Measurements from ENCODE around the gene SLC6A19.

SLC6A19 gene

DNA sequence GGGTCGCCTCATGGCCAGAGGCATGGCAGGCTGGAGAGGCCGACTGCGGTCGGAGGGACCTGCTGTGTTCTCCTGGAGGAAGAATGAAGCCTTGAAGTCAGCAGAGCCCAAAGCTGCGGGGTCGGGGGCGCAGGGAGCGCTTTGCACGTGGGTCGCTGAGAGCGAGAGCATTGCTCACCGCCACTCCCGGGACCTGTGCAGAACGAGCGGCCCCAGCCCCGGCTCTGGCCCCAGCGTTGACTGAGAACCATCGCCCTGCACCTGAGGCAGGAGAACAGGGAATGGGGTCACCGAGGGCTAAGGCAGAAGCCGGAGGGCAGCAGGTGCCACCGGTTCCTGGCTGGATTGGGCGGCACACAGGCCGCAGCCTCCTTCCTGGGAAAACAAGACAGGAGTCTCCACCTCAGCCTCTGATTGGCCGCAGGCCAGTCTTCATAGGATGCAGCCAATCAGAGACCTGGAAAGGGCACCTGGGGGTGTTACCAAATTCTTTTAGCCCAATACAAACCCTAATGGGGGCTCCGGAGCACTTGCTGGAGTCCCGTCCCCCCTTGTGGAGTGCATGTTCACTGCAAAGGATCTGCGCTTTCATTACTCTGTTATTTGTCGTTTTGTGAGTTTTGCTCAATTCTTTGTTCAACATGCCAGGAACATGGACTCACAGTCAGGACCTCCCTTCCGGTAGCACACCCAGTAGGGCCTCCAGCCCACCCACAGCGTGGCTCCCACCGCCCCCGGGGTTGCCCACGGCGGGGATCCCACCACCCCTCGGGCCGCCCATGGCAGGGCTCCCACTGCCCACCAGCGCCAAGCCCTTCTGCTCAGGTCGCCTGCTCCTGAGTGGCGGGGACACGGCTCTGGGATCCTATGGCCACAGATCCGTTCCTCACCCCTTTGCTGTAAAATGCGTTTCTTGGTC lies 24.7 kb upstream of the SLC6A19 start:
- peak in 4 of 42 donors; percentile 2 to 24 (median 10) for DNase-seq
- intact Hi-C loops (cut with DNase I): no loop called here

DNA sequence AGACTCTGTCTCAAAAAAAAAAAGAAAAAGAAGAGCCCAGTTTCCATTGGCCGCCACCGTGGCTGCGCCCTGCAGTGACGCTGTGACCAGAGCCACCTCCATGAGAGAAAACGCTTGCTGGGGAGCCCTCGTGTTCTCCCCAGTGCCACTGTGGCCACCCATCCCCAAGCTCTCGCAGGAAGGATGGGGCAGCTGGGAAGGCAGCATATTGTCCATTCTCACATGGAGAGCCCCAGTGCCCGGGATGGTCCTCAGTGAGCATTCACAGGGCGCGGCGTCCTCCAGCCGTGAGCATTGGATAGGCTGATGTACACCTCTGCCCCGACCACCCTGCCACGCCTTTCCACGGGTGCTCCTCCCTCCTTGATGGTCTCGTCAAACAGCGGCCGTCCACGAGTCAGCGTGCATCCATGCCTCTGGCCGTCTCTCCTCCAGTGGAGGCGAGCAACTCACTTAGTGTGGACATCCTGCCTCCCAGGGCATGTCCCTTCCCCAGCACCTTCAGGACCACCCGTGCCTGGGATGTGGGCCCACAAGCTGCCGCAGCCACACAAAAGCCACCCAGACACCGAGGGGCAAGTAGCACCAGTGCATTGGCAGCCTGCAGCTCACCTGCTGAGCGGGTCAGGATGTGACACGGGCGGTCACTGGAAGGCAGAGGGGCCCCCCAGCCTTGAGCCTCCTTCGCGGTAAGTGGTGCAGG lies 23.4 kb upstream of the SLC6A19 start:
- intact Hi-C loops (cut with DNase I): no loop called here
- DNase-seq: peak in 4 of 42 donors; percentile 2 to 12 (median 8)

- DNase-seq: peak in 2 of 42 donors; percentile 13 to 18
- intact Hi-C loops (cut with DNase I): no loop called here
Measured at GRCh38 chr5:1178529-1179382, 22.6 kb upstream of the SLC6A19 start.

- DNase-seq: no peak
- intact Hi-C loops (cut with DNase I): no loop called here
Measured at GRCh38 chr5:1179383-1179715, 22.0 kb upstream of the SLC6A19 start.

DNA sequence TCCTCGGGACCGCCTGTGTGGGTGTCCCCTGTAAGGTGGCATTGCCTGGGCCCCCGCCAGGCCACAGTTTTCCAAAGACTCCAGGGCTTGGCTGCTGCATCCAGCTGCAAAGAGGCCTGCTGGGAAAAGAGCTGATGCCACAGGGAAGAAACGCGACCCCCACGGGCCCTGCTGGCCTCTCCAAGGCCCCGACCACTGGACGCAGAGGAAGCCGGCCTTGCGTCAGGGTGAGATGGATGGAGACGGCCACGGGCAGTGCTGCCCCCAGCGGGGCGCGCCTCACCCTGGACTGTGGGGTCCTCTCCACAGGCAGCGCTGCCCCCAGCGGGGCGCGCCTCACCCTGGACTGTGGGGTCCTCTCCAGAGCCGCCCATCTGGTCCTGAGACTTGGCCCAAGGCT lies 21.3 kb upstream of the SLC6A19 start:
- intact Hi-C loops (cut with DNase I): loop anchor here (10.0 kb wide), 1 partner anchor 165 kb away; the partner anchor contains the start of gene CLPTM1L

DNA sequence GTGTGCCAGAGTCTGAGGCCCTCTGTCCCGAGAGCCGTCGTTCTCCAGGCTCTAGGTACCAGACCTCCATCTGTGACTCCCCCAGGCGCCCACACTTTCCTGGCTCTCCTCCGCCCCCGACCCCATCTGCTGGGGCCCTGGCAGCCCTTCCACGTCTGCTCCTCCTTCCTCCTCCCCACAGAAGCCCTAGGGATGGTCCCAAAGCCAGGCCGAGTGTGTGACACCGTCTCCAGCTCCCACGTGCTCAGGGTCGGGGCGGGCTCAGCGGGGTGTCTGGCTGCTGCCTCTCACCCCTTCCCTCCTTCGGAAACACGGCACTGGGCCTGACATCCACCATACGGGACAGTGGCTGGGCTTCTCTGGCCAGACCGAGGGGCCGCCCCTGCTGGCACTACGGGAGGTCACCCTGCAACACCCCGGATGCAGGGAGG lies 20.5 kb upstream of the SLC6A19 start:
- intact Hi-C loops (cut with DNase I): loop anchor here (10.0 kb wide), 1 partner anchor 164 kb away; the partner anchor contains the start of gene CLPTM1L
- DNase-seq: peak in 3 of 42 donors; percentile 6 to 30 (median 13)

More for the DNA sequence above, 21.3 kb upstream of the SLC6A19 start:
- DNase-seq: peak in 1 of 42 donors; percentile 22

DNA sequence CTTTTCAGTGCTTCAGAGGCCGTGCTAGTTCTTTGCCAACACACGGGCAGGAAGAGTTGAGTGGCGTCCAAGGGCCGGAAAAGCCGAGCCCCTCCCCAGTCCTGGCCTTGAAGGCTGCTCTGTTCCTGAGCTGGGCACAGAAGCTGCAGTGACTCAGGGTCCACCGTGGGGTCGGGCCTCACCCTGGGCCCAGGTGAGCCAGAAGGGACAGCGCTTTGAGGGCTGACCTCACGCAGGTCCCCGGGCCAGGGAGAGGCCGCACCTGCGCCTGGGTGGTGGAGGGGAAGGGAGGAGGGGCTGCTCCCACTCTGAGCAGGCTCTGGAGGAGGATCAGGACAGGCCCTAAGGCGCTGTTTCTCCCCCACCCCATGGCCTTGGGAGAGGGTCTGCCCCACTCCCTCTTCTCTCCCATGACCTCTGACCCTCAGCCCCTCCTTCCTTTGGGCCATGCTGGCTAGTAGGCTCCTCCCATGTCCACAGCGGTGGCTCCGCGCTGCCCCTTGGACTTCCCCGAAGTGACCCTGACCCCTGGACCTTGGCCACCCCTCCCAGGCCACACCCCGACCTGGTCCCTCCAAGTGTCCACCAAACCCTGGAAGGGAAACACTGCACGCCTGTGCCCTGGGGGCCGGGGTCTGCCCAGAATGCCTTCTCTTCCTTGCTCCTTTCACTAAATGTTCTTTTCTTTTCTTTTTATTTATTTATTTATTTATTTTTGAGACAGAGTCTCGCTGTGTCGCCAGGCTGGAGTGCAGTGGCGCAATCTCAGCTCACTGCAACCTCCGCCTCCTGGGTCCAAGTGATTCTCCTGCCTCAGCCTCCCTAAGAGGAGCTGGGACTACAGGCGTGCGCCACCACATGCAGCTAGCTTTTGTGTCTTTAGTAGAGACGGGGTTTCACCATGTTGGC lies 19.7 kb upstream of the SLC6A19 start:
- peak in 6 of 42 donors; percentile 9 to 49 (median 19) for DNase-seq
- intact Hi-C loops (cut with DNase I): loop anchor here (10.0 kb wide), 1 partner anchor 163 kb away; the partner anchor contains the start of gene CLPTM1L

DNA sequence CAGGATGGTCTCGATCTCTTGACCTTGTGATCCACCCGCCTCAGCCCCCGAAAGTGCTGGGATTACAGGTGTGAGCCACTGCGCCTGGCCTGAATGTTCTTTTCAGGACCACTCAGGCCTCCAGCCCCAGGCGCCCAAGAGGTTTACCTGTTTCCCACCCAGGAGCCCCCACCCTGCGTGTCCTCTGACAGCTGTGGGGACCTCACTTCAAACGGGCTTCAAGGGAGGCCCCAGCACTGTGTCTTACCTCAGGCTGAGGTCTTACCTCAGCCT lies 19.1 kb upstream of the SLC6A19 start:
- DNase-seq: peak in 3 of 42 donors; percentile 6 to 32 (median 13)
- intact Hi-C loops (cut with DNase I): loop anchor here (10.0 kb wide), 1 partner anchor 163 kb away; the partner anchor contains the start of gene CLPTM1L

GRCh38 chr5:1182633-1183423 lies 18.6 kb upstream of the SLC6A19 start:
- peak; percentile 38 to 90 (median 78) for DNase-seq
- intact Hi-C loops (cut with DNase I): loop anchor here (10.0 kb wide), 1 partner anchor 162 kb away; the partner anchor contains the start of gene CLPTM1L

DNA sequence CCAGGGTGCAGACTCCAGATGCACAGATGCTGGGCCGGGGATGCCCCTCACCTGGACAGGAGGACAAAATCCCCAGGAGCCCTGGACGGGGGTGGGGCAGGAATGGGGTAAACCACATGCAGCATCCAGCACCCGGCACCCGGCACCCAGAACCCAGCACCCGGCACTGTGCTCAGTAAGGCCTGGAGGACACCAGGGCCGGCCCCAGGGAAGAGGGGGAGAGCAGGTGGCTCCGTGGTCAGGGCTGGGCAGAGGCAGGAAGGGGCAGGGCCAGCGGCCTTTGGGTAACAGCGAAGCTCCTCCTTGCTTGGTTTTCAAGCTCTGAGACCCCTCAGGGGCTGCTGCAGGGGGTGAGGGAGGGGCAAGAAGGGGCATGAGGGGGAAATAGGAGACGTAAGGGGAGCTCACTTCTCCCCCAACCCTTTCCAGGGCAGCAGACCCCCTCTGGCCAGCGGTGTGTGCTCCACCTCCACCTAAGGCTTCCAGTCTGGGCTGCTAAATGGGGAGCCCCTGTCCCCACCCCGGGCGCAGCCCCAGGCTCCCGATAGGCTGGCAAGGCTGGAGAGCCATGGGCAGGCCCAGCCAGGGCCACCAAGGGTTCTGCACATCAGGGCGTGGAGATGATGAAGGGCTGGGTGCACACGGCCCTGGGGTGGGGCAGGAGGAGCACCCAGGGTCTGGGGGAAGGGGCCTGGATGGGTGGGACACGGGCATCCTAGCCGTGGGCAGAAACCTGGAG lies 17.8 kb upstream of the SLC6A19 start:
- peak in 6 of 42 donors; percentile 14 to 80 (median 24) for DNase-seq
- intact Hi-C loops (cut with DNase I): loop anchor here (10.0 kb wide), 1 partner anchor 161 kb away; the partner anchor contains the start of gene CLPTM1L

DNA sequence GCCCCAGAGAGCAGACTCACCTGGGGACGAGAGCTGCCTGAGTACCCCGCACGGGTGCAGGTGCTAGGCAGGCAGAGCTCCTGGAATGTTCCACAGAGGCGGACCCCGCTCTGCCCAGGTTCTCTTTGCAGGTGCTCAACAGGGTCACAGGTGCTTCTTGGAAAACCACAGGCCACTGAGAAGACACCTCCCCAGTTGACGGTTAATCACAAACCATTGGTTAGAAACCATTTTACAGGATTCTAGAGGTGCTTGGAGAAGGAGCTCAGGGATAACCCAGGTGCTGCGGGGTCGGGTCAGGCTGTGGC lies 17.3 kb upstream of the SLC6A19 start:
- intact Hi-C loops (cut with DNase I): loop anchor here (10.0 kb wide), 1 partner anchor 161 kb away; the partner anchor contains the start of gene CLPTM1L
- DNase-seq: peak in 3 of 42 donors; percentile 4 to 18 (median 13)

DNA sequence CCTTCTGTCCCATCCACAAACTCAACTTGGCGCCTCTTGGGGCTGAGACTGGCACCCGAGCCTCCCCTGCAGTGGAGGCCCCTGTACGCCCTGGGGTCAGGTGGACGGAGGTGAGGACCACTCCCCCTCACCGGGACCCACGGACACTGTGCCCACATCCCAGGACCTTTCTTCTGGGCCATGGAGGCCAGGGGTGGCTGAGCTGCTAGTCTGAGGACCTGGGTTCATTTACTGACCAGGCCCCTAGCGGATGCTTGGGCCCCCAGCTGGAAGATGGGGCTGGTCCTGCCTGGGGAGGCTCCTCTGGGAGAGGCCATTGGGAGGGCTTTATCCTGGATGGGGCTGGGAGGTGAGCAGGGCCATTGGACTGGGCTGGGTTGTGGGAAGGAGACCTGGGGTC lies 16.9 kb upstream of the SLC6A19 start:
- intact Hi-C loops (cut with DNase I): loop anchor here (10.0 kb wide), 1 partner anchor 160 kb away; the partner anchor contains the start of gene CLPTM1L
- peak in 3 of 42 donors; percentile 2 to 27 (median 12) for DNase-seq

DNA sequence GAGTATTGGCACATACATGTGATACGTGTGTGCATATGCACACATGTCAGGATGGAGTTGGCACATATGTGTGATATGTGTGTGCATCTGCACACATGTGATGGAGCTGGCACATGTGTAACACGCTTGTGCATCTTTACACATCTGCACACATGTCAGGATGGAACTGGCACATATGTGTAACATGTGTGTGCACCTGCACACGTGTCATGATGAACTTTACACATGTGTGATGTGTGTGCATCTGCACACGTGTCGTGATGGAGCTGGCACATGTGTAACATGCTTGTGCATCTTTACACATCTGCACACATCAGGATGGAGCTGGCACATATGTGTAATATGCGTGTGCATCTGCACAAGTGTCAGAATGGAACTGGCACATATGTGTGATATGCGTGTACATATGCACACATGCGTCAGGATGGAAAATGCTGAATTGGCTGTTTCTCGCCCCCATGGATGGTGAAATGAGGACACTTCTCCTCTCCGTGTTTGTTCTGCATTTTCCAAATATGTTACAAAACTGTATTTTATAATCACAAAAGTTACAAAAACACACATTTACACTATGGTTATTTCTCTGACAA lies 16.3 kb upstream of the SLC6A19 start:
- intact Hi-C loops (cut with DNase I): loop anchor here (10.0 kb wide), 1 partner anchor 160 kb away; the partner anchor contains the start of gene CLPTM1L
- DNase-seq: peak in 2 of 42 donors; percentile 1 to 12

DNA sequence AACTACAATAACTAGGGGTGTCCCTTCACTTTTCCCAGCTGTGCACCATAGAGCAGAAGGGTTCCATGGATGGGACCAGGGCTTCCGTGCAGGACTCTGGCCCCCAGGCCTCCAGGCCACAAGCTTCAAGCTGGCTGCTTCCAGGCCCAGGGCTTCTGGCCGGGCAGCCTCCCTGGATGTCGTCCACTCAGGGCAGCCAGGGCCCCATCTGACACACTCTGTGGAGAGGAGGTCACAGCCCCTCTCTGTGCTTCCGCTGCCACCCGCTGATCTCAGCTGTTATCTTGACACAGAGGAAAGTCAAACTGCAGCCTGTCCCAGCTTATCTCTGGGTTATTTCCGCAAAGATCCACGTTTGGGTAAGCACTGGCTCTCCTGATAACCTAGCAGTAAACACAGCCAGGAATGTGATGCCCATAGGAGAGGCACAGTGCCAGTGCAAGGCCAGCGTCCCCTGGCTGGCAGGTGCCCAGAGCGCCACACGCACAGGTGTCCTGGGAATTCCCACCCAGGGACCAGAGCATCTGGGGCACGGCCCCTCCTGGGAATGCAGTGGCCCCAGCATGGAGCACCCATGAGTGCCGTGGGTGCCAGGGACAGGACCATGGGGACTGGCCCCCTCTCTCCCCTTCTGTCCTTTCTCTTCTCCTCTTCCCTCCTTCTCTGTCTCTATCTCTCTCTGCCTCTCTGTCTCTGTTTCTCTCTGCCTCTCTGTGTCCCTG lies 15.6 kb upstream of the SLC6A19 start:
- DNase-seq: peak in 5 of 42 donors; percentile 1 to 27 (median 12)
- intact Hi-C loops (cut with DNase I): loop anchor here (10.0 kb wide), 1 partner anchor 159 kb away; the partner anchor contains the start of gene CLPTM1L

Measured in head of caudate nucleus (tissue), 42 donors.